Measurements from ENCODE around the gene CHRNB1.

Gene CHRNB1

DNA sequence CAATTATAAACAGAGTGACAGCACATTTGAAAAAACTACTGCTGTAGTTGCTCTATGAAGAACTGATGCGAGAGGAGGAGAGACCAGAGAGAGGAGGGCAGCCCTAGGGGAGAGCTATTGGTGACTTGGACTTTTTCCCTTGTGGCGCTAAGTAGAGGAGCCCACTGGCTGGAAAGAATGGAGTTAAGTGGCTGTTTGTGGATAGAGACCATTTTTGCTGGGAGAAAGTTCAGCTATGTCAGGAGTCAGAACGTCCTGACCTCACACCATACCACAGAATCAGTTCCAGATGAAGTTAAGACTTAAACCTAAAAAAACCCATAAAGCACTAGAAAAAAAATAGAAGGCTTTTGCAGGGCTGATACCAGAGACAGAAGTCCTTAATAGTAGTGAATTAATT is 41.3 kb downstream of the CHRNB1 start:
- DNase-seq = no peak

DNA sequence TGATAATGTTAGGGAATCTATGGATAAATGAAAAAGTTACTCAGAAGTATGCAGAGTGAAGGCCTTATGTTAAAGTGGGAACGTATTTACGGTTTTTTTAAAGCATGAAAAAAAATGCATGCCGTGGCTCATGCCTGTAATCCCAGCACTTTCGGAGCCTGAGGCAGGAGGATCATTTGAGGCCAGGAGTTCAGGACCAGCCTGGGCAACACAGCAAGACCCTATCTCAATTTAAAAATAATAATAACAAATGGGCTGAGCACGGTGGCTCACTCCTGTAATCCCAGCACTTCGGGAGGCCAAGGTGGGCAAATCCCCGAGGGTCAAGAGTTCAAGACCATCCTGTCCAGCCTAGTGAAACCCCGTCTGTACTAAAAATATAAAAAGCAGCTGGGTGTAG is 45.3 kb downstream of the CHRNB1 start:
- no peak for DNase-seq

DNA sequence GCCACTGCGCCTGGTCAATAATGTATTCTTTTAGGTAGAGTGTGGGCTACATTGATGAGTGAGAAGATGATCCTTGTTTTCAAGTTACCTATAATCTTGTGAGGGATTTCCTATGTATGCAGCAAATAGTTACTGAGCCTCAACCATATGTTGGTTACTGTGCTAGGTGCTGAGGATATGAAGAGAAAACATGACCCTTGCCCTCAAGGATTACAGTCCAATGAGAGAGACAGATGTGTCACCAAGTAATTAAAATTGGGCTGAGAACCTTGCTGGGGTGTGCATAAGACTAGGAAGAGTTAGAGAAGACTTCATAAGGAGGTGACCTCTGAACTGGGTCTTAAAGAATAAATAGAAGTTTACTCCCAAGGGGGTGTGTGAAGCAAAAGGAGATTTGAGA is 46.7 kb downstream of the CHRNB1 start:
- DNase-seq = no peak

DNA sequence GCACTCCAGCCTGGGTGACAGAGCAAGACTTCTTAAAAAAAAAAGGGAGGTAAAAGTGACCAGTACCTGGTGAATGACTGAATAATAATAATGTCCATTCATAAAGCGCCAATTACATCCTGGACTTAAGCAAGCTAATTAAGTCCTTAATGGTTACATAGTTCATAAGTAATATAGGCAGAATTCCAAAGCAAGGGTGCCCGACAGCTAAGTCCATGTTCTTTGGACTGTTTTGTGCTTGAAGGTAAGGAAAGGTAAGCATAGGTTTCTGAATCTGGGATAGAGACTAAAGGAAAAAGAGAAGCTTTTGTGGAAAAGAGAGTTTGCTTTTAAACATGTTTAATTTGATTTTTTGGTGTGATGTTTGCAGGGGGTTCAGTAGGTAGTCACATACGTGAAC is 49.1 kb downstream of the CHRNB1 start:
- DNase-seq = no peak

DNA sequence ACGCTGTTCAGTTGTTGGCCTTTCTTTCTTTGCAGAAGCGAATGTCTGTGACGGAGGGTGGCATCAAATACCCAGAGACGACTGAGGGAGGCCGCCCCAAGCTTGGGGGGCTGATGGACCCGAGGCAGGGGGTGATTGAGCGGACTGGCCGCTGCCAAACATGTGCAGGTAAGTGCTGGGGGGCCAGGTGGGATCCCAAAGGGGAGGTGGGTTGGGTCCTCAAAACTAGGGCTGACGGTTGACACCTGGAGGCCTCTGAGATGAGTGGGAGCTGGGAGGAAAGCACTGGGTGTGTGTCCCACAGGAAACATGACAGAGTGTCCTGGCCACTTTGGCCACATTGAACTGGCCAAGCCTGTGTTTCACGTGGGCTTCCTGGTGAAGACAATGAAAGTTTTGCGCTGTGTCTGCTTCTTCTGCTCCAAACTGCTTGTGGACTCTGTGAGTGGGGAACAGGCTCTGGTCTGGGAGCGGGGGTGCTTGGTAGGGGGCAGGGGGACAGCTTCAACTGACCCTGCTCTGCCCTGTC is 51.1 kb downstream of the CHRNB1 start:
- DNase-seq = no peak

DNA sequence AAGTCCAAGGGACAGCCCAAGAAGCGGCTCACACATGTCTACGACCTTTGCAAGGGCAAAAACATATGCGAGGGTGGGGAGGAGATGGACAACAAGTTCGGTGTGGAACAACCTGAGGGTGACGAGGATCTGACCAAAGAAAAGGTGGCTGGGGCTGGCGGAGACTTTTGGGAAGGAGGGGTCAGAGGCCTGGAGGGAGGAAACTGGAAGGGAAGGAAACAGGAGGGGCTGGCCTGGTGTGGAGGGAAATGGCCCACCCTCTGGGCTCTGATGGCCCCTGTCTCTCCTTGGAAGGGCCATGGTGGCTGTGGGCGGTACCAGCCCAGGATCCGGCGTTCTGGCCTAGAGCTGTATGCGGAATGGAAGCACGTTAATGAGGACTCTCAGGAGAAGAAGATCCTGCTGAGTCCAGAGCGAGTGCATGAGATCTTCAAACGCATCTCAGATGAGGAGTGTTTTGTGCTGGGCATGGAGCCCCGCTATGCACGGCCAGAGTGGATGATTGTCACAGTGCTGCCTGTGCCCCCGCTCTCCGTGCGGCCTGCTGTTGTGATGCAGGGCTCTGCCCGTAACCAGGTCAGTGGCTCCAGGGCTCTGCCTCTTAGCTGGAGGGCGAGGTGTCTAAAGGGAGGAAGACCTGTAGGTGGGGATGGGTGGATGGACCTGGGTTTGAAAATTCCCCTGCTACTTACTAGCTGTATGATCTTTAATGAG is 51.8 kb downstream of the CHRNB1 start:
- no peak for DNase-seq

DNA sequence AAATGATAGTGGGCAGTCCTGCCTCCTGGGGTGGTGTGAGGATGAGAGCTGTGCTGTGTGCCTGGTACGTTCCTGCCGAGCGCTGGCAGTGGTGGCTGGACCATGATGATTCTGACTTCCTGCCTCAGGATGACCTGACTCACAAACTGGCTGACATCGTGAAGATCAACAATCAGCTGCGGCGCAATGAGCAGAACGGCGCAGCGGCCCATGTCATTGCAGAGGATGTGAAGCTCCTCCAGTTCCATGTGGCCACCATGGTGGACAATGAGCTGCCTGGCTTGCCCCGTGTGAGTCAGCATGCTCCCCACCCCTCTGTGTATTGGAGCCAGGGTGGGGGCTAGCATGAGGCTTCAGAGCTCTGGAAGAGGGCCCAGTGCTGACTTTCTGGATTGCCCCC is 52.4 kb downstream of the CHRNB1 start:
- DNase-seq = no peak

DNA sequence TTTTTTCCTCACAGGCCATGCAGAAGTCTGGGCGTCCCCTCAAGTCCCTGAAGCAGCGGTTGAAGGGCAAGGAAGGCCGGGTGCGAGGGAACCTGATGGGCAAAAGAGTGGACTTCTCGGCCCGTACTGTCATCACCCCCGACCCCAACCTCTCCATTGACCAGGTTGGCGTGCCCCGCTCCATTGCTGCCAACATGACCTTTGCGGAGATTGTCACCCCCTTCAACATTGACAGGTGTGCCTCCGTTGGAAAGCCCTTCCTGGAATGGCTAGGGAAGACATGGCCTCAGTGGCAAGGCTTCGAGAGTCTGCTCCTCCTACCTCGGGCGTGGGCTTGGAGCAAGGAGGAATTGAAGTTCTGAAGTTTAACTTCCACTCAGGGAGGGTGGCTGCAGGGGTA is 52.8 kb downstream of the CHRNB1 start:
- DNase-seq = no peak

DNA sequence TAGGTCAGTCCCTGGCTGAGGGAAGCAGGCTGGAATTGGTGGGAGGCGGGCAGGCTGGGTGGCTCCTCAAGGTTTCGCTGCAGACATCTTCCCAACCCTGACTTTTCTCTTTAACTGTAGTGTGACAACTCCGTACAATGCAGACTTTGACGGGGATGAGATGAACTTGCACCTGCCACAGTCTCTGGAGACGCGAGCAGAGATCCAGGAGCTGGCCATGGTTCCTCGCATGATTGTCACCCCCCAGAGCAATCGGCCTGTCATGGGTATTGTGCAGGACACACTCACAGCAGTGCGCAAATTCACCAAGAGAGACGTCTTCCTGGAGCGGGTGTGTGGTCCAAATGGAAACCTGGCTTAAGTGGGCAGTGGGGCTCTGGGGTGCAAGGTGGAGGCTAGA is 54.3 kb downstream of the CHRNB1 start:
- DNase-seq = no peak

DNA sequence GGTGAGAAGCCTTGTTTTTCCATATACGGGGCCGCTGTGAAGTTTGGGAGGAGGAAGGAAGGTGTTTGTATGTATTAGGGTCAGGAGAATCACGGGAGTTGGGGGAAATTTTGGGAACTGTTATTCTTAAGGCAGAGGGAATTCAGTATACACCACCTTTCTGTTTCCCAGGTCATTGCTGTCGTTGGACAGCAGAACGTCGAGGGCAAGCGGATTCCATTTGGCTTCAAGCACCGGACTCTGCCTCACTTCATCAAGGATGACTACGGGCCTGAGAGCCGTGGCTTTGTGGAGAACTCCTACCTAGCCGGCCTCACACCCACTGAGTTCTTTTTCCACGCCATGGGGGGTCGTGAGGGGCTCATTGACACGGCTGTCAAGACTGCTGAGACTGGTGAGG is 56.9 kb downstream of the CHRNB1 start:
- no peak for DNase-seq

DNA sequence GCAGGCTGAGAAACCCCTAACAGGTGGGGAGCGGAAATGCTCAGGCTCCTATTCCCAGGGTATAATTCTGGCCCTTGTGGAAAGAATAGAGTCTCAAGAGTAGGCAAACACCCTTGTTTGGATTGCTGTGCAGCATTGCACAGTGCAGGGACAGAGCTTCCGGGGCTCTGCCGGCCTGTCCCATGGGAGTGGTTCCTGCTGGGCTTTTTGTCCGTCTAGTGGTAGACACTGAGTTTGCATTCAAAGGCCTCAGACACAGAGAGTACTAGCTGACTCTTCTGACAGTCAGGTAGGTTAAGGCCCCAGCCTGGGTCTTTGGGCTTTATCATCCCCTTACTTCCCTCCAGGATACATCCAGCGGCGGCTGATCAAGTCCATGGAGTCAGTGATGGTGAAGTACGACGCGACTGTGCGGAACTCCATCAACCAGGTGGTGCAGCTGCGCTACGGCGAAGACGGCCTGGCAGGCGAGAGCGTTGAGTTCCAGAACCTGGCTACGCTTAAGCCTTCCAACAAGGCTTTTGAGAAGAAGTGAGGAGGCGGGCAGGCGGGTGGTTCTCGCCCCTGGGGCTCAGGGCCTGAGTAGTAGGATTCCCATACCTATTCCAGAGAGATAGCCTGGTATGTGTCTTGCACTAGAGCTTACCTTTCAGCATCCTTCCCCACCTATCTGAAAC is 57.4 kb downstream of the CHRNB1 start:
- DNase-seq = no peak

DNA sequence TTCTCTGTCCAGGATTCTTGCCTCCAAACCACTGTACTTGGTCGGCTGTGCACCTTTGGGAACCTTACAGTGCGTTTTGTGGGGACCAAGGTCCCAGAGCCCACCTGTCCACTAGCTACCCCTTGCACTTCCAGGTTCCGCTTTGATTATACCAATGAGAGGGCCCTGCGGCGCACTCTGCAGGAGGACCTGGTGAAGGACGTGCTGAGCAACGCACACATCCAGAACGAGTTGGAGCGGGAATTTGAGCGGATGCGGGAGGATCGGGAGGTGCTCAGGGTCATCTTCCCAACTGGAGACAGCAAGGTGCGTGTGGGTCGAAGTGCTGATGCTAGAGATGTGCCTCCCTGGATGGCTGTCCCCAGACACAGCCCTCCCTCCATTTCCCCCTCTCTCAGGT is 58.1 kb downstream of the CHRNB1 start:
- no peak for DNase-seq

DNA sequence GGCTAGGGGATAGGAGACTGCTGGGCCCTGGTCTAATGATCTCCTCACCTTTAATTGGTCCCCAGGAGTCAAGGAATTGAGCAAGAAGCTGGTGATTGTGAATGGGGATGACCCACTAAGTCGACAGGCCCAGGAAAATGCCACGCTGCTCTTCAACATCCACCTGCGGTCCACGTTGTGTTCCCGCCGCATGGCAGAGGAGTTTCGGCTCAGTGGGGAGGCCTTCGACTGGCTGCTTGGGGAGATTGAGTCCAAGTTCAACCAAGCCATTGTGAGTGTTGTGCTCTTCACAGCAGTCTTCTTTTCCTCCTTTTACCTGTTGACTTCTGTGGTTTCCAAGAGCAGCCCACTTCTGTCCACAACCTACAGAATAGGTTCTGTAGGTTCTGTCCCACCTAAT is 58.7 kb downstream of the CHRNB1 start:
- DNase-seq = no peak
